C4-2B (cell line): ENCODE measurements around the gene RASGRF2.

ENCODE experiments used
- H3K27ac ChIP-seq: fragments of 450-650 bp; 2 replicates; pipeline ENCODE4 v1.5.1; 2017
- CTCF ChIP-seq: fragments of 450-650 bp; conservative IDR thresholded peaks from 2 replicates; pipeline ENCODE4 v1.5.1; 2017; ENCODE audit warnings: mild to moderate bottlenecking
- ZFX ChIP-seq: fragments of 450-650 bp; IDR thresholded peaks from 2 replicates; pipeline ENCODE4 v1.6.1; 2017

Gene RASGRF2

GRCh38 chr5:81164936-81165335 is 204.8 kb downstream of the RASGRF2 start:
- H3K27ac ChIP-seq = no peak overlapping the region
- TF ChIP-seq ZFX = no peak

- no peak for TF ChIP-seq ZFX
- TF ChIP-seq CTCF = peak; percentile 94
- H3K27ac ChIP-seq = no peak overlapping the region
Measured at GRCh38 chr5:81165493-81166119, 205.4 kb downstream of the RASGRF2 start.

DNA sequence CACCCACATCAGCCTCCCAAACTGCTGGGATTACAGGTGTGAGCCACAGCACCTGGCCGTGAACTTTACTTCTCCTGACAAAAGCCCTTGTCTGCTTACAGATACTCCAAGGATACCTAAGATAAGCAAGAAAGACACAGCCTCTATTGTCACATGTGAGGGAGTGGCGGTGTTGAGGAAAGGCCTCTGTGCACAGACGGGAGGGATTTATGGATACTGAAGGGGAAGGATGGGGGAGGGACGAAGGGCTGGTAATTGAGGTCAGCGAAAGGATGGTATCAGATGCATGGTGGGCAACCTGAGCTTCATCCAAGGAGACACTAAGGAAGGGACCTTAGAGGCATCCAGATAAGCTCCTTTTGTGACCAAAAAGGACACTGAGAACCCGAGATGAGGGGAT is 206.3 kb downstream of the RASGRF2 start:
- TF ChIP-seq CTCF = no peak
- no peak overlapping the region for H3K27ac ChIP-seq

DNA sequence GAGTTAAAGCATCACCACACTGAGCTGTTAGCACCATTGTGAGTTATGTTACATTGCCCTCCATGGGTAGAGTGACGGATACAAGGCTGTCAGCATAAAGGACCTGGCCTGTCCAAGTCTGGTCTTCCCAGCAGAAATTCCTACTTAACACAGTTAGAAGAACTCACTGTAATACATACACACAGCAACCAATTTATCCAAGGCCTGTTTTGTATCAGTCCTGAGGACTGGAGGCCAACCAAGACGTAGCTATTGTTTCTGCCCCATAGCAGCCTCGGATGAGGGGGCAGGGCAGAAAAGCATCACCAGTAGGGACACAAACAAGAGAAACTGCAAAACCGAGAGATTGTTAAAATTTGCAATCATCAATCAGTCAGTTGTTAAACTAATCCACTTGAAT is 206.9 kb downstream of the RASGRF2 start:
- no peak for TF ChIP-seq CTCF
- no peak for TF ChIP-seq ZFX
- H3K27ac ChIP-seq = no peak overlapping the region

GRCh38 chr5:81167544-81167943 is 207.4 kb downstream of the RASGRF2 start:
- H3K27ac ChIP-seq = no peak overlapping the region
- TF ChIP-seq ZFX (no peak), CTCF (no peak)

GRCh38 chr5:81169924-81170323 is 209.8 kb downstream of the RASGRF2 start:
- peak overlapping the region; percentile 65 for H3K27ac ChIP-seq
- TF ChIP-seq CTCF (no peak), ZFX (no peak)

- no peak for TF ChIP-seq ZFX
- TF ChIP-seq CTCF = no peak
- peak overlapping the region; percentile 31; the same call in 1 of the 2 replicates for H3K27ac ChIP-seq
Measured at GRCh38 chr5:81171769-81172168, 211.6 kb downstream of the RASGRF2 start.

DNA sequence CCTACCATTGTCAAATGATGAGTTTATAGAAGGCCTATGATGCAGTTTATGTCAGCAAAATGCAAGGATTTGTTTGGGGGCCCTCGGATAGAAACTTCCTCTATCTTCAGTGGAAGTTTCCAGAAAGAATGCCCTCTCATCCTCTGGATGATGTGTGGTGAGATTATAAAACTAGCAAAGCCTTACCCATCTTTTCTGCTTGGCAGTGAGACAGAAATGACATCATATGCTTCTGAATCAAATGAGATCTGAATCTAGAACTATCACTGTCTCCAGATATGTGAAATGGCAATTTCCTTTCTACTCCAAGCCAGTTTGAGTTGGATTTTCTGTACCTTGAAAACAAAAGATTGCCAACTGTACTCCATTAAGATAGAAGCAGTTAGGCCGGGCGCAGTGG is 212.5 kb downstream of the RASGRF2 start:
- no peak for TF ChIP-seq CTCF
- no peak for TF ChIP-seq ZFX
- peak overlapping the region; percentile 82 for H3K27ac ChIP-seq
